ENCODE data around the gene CIAO1. TPM values are rescaled to one million over a fixed set of nuclear protein-coding genes. Genes with fewer than 3 reads are reported as not detected.

Gene CIAO1
- polyA plus RNA-seq, 2 donors: 25.3 to 38.7 TPM

GRCh38 chr2:96238266-96238665, 27.8 kb upstream of the CIAO1 start:
- Histone ChIP-seq H3K4me1 (ENCODE audit: control insufficient read depth in 2 of 2, insufficient read depth in 2 of 2, low read length in 1 of 2) (peaks cover 0 to 4% of the 10 kb centered on the region in 2 donors), H3K27me3 (ENCODE audit: control insufficient read depth in 1 of 2, insufficient read depth in 2 of 2, low read length in 2 of 2) (no peaks in the 10 kb centered on the region), H3K4me3 (ENCODE audit: low read depth in 1 of 2, low read length in 2 of 2) (no peak overlapping the region), H3K27ac (ENCODE audit: low read depth in 2 of 2, low read length in 1 of 2) (no peak overlapping the region), H3K9me3 (ENCODE audit: control insufficient read depth in 2 of 2, insufficient read depth in 1 of 2, low read depth in 1 of 2, low read length in 1 of 2) (no peaks in the 10 kb centered on the region), H3K36me3 (ENCODE audit: control insufficient read depth in 2 of 2, insufficient read depth in 2 of 2, low read length in 1 of 2) (peaks cover 0 to 7% of the 10 kb centered on the region in 2 donors)
- WGBS, 2 donors: 90 to 91% methylated on average over 3 of the region's 3 CpGs

GRCh38 chr2:96239091-96239490, 26.9 kb upstream of the CIAO1 start:
- H3K9me3 ChIP-seq (ENCODE audit: control insufficient read depth in 2 of 2, insufficient read depth in 1 of 2, low read depth in 1 of 2, low read length in 1 of 2): no peaks in the 10 kb centered on the region
- peaks cover 0 to 4% of the 10 kb centered on the region in 2 donors for H3K4me1 ChIP-seq (ENCODE audit: control insufficient read depth in 2 of 2, insufficient read depth in 2 of 2, low read length in 1 of 2)
- no peak overlapping the region for H3K4me3 ChIP-seq (ENCODE audit: low read depth in 1 of 2, low read length in 2 of 2)
- H3K27ac ChIP-seq (ENCODE audit: low read depth in 2 of 2, low read length in 1 of 2): no peak overlapping the region
- H3K36me3 ChIP-seq (ENCODE audit: control insufficient read depth in 2 of 2, insufficient read depth in 2 of 2, low read length in 1 of 2): peaks cover 0 to 7% of the 10 kb centered on the region in 2 donors
- H3K27me3 ChIP-seq (ENCODE audit: control insufficient read depth in 1 of 2, insufficient read depth in 2 of 2, low read length in 2 of 2): no peaks in the 10 kb centered on the region
- 83 to 91% methylated on average over 3 of the region's 3 CpGs for WGBS, 2 donors

- peaks cover 0 to 4% of the 10 kb centered on the region in 2 donors for H3K4me1 ChIP-seq (ENCODE audit: control insufficient read depth in 2 of 2, insufficient read depth in 2 of 2, low read length in 1 of 2)
- 93% methylated on average over 9 of the region's 9 CpGs for WGBS, 2 donors
- no peak overlapping the region for H3K27ac ChIP-seq (ENCODE audit: low read depth in 2 of 2, low read length in 1 of 2)
- H3K36me3 ChIP-seq (ENCODE audit: control insufficient read depth in 2 of 2, insufficient read depth in 2 of 2, low read length in 1 of 2): peaks cover 0 to 7% of the 10 kb centered on the region in 2 donors
- no peaks in the 10 kb centered on the region for H3K9me3 ChIP-seq (ENCODE audit: control insufficient read depth in 2 of 2, insufficient read depth in 1 of 2, low read depth in 1 of 2, low read length in 1 of 2)
- H3K4me3 ChIP-seq (ENCODE audit: low read depth in 1 of 2, low read length in 2 of 2): no peak overlapping the region
- H3K27me3 ChIP-seq (ENCODE audit: control insufficient read depth in 1 of 2, insufficient read depth in 2 of 2, low read length in 2 of 2): no peaks in the 10 kb centered on the region
Observed at GRCh38 chr2:96239745-96240264, 26.2 kb upstream of the CIAO1 start.

- H3K4me3 ChIP-seq (ENCODE audit: low read depth in 1 of 2, low read length in 2 of 2): no peak overlapping the region
Observed at GRCh38 chr2:96240341-96241038, 25.5 kb upstream of the CIAO1 start.

GRCh38 chr2:96241227-96241626, 24.8 kb upstream of the CIAO1 start:
- Histone ChIP-seq H3K4me1 (ENCODE audit: control insufficient read depth in 2 of 2, insufficient read depth in 2 of 2, low read length in 1 of 2) (peaks cover 0 to 4% of the 10 kb centered on the region in 2 donors), H3K36me3 (ENCODE audit: control insufficient read depth in 2 of 2, insufficient read depth in 2 of 2, low read length in 1 of 2) (peaks cover 0 to 7% of the 10 kb centered on the region in 2 donors), H3K9me3 (ENCODE audit: control insufficient read depth in 2 of 2, insufficient read depth in 1 of 2, low read depth in 1 of 2, low read length in 1 of 2) (no peaks in the 10 kb centered on the region), H3K4me3 (ENCODE audit: low read depth in 1 of 2, low read length in 2 of 2) (no peak overlapping the region), H3K27ac (ENCODE audit: low read depth in 2 of 2, low read length in 1 of 2) (no peak overlapping the region), H3K27me3 (ENCODE audit: control insufficient read depth in 1 of 2, insufficient read depth in 2 of 2, low read length in 2 of 2) (no peaks in the 10 kb centered on the region)
- WGBS, 2 donors: 76 to 77% methylated on average over 2 of the region's 2 CpGs

More at GRCh38 chr2:96240341-96241038, 25.5 kb upstream of the CIAO1 start:
- H3K27me3 ChIP-seq (ENCODE audit: control insufficient read depth in 1 of 2, insufficient read depth in 2 of 2, low read length in 2 of 2): no peaks in the 10 kb centered on the region
- peaks cover 0 to 7% of the 10 kb centered on the region in 2 donors for H3K36me3 ChIP-seq (ENCODE audit: control insufficient read depth in 2 of 2, insufficient read depth in 2 of 2, low read length in 1 of 2)
- H3K27ac ChIP-seq (ENCODE audit: low read depth in 2 of 2, low read length in 1 of 2): no peak overlapping the region
- H3K4me1 ChIP-seq (ENCODE audit: control insufficient read depth in 2 of 2, insufficient read depth in 2 of 2, low read length in 1 of 2): peaks cover 0 to 4% of the 10 kb centered on the region in 2 donors
- H3K9me3 ChIP-seq (ENCODE audit: control insufficient read depth in 2 of 2, insufficient read depth in 1 of 2, low read depth in 1 of 2, low read length in 1 of 2): no peaks in the 10 kb centered on the region
- WGBS, 2 donors: 87 to 91% methylated on average over 9 of the region's 9 CpGs

- Histone ChIP-seq H3K4me1 (ENCODE audit: control insufficient read depth in 2 of 2, insufficient read depth in 2 of 2, low read length in 1 of 2) (peaks cover 3 to 4% of the 10 kb centered on the region in 2 donors), H3K4me3 (ENCODE audit: low read depth in 1 of 2, low read length in 2 of 2) (no peak overlapping the region), H3K36me3 (ENCODE audit: control insufficient read depth in 2 of 2, insufficient read depth in 2 of 2, low read length in 1 of 2) (peaks cover 0 to 7% of the 10 kb centered on the region in 2 donors), H3K27me3 (ENCODE audit: control insufficient read depth in 1 of 2, insufficient read depth in 2 of 2, low read length in 2 of 2) (no peaks in the 10 kb centered on the region), H3K9me3 (ENCODE audit: control insufficient read depth in 2 of 2, insufficient read depth in 1 of 2, low read depth in 1 of 2, low read length in 1 of 2) (no peaks in the 10 kb centered on the region), H3K27ac (ENCODE audit: low read depth in 2 of 2, low read length in 1 of 2) (peak overlapping the region; percentile 84)
- WGBS, 2 donors: 66 to 70% methylated on average over 5 of the region's 5 CpGs
Observed at GRCh38 chr2:96241900-96242611, 24.0 kb upstream of the CIAO1 start.

- peaks cover 3 to 4% of the 10 kb centered on the region in 2 donors for H3K4me1 ChIP-seq (ENCODE audit: control insufficient read depth in 2 of 2, insufficient read depth in 2 of 2, low read length in 1 of 2)
- H3K27me3 ChIP-seq (ENCODE audit: control insufficient read depth in 1 of 2, insufficient read depth in 2 of 2, low read length in 2 of 2): no peaks in the 10 kb centered on the region
- H3K27ac ChIP-seq (ENCODE audit: low read depth in 2 of 2, low read length in 1 of 2): no peak overlapping the region
- 93 to 94% methylated on average over 5 of the region's 5 CpGs for WGBS, 2 donors
- H3K4me3 ChIP-seq (ENCODE audit: low read depth in 1 of 2, low read length in 2 of 2): no peak overlapping the region
- no peaks in the 10 kb centered on the region for H3K9me3 ChIP-seq (ENCODE audit: control insufficient read depth in 2 of 2, insufficient read depth in 1 of 2, low read depth in 1 of 2, low read length in 1 of 2)
- peaks cover 0 to 7% of the 10 kb centered on the region in 2 donors for H3K36me3 ChIP-seq (ENCODE audit: control insufficient read depth in 2 of 2, insufficient read depth in 2 of 2, low read length in 1 of 2)
Observed at GRCh38 chr2:96243843-96244242, 22.2 kb upstream of the CIAO1 start.

- Histone ChIP-seq H3K4me1 (ENCODE audit: control insufficient read depth in 2 of 2, insufficient read depth in 2 of 2, low read length in 1 of 2) (peaks cover 0 to 3% of the 10 kb centered on the region in 2 donors), H3K27ac (ENCODE audit: low read depth in 2 of 2, low read length in 1 of 2) (peak overlapping the region in 1 of 2 donors; percentile 57), H3K4me3 (ENCODE audit: low read depth in 1 of 2, low read length in 2 of 2) (no peak overlapping the region), H3K36me3 (ENCODE audit: control insufficient read depth in 2 of 2, insufficient read depth in 2 of 2, low read length in 1 of 2) (no peaks in the 10 kb centered on the region), H3K27me3 (ENCODE audit: control insufficient read depth in 1 of 2, insufficient read depth in 2 of 2, low read length in 2 of 2) (no peaks in the 10 kb centered on the region), H3K9me3 (ENCODE audit: control insufficient read depth in 2 of 2, insufficient read depth in 1 of 2, low read depth in 1 of 2, low read length in 1 of 2) (no peaks in the 10 kb centered on the region)
- 79 to 85% methylated on average over 8 of the region's 8 CpGs for WGBS, 2 donors
Observed at GRCh38 chr2:96245609-96246390, 20.2 kb upstream of the CIAO1 start.

- no peak overlapping the region for H3K4me3 ChIP-seq (ENCODE audit: low read depth in 1 of 2, low read length in 2 of 2)
- no peaks in the 10 kb centered on the region for H3K27me3 ChIP-seq (ENCODE audit: control insufficient read depth in 1 of 2, insufficient read depth in 2 of 2, low read length in 2 of 2)
- H3K36me3 ChIP-seq (ENCODE audit: control insufficient read depth in 2 of 2, insufficient read depth in 2 of 2, low read length in 1 of 2): peaks cover 0 to 4% of the 10 kb centered on the region in 2 donors
- 81 to 86% methylated on average over 3 of the region's 3 CpGs for WGBS, 2 donors
- peak overlapping the region in 1 of 2 donors; percentile 57 for H3K27ac ChIP-seq (ENCODE audit: low read depth in 2 of 2, low read length in 1 of 2)
- H3K4me1 ChIP-seq (ENCODE audit: control insufficient read depth in 2 of 2, insufficient read depth in 2 of 2, low read length in 1 of 2): peaks cover 0 to 3% of the 10 kb centered on the region in 2 donors
- H3K9me3 ChIP-seq (ENCODE audit: control insufficient read depth in 2 of 2, insufficient read depth in 1 of 2, low read depth in 1 of 2, low read length in 1 of 2): no peaks in the 10 kb centered on the region
Observed at GRCh38 chr2:96247009-96247408, 19.0 kb upstream of the CIAO1 start.
